ENCODE measurements around the gene DOCK6.

GRCh38 chr19:11286312-11286974 lies 24.1 kb upstream of the DOCK6 start:
- TF ChIP-seq CTCF (conservative IDR thresholded peaks at IDR 0.05; ENCODE audit: low read depth, low read length) (no peak), EZH2 (IDR thresholded peaks at IDR 0.05; ENCODE audit: low read length, unreplicated experiment) (no peak), EZH2phosphoT487 (IDR thresholded peaks at IDR 0.05; ENCODE audit: borderline replicate concordance, low read length) (no peak)

Measured in PC-3 (cell line).